IMR-90 (cell line): Measurements from ENCODE around the gene ZNF146.

Experiments
- CTCF ChIP-seq: conservative IDR thresholded peaks from 2 replicates; pipeline ENCODE4 v1.5.1; 2012; ENCODE audit warnings: mild to moderate bottlenecking, low read depth, low read length, improper control_type of control experiment
- MAFK ChIP-seq: IDR thresholded peaks from 2 replicates; pipeline ENCODE4 v1.6.1; 2012; ENCODE audit warnings: low read depth, low read length, improper control_type of control experiment
- POLR2A ChIP-seq: IDR thresholded peaks from 2 replicates; pipeline ENCODE4 v1.6.1; 2012; ENCODE audit warnings: mild to moderate bottlenecking, low read depth, low read length
- RFX5 ChIP-seq: IDR thresholded peaks from 2 replicates; pipeline ENCODE4 v1.8.0; 2012; ENCODE audit warnings: low read depth, mild to moderate bottlenecking, low read length, moderate library complexity

GRCh38 chr19:36221474-36221873, 6.6 kb downstream of the ZNF146 start:
- TF ChIP-seq CTCF (no peak), POLR2A (no peak), MAFK (no peak), RFX5 (no peak)
